ENCODE results near the gene CCR6.
"Not testable (repeated sequence)": the region's sequence is repeated elsewhere in the genome, so short reads cannot be mapped to it uniquely, and the experiment has no call there.

CCR6 gene

DNA sequence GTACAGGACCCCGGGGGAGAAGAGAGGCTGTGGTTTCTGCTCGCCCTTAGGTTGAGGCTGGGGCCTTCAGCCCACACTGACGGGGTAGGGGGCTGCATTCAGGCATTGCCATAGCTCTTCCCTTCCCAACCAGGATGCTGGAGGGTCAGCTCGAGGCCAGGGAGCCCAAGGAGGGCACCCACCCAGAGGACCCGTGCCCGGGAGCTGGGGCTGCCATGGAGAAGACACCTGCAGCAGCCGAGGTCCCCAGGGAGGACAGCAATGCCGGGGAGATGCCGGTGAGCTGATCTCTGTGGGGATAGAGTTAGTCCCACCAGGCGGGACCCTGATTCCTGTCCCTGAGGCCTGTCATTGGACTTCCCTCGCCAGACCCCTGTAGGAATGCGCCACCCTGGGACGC, 49.1 kb downstream of the CCR6 start:
- DNase-seq (ENCODE audit: low read depth): not testable (repeated sequence)

DNA sequence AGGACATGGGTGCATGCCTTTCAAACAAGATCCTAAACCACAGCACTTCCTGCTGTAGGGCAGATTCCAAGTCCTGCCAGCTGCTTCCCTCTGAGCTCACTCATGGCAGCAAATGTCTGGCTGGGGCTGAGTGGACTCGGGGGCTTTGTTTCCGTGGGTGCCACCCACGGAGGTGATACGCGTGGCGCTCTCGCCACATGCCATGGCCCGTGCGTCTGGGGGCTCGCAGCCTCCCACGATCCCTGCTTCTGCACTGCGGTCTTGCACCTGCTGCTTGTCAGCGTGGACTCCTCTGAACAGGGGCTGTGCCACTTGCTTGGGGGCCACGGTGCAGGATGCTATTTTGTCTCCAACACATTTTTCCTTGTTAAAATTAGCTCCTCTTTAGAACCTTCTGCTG, 54.4 kb downstream of the CCR6 start:
- DNase-seq (ENCODE audit: low read depth): not testable (repeated sequence)

DNA sequence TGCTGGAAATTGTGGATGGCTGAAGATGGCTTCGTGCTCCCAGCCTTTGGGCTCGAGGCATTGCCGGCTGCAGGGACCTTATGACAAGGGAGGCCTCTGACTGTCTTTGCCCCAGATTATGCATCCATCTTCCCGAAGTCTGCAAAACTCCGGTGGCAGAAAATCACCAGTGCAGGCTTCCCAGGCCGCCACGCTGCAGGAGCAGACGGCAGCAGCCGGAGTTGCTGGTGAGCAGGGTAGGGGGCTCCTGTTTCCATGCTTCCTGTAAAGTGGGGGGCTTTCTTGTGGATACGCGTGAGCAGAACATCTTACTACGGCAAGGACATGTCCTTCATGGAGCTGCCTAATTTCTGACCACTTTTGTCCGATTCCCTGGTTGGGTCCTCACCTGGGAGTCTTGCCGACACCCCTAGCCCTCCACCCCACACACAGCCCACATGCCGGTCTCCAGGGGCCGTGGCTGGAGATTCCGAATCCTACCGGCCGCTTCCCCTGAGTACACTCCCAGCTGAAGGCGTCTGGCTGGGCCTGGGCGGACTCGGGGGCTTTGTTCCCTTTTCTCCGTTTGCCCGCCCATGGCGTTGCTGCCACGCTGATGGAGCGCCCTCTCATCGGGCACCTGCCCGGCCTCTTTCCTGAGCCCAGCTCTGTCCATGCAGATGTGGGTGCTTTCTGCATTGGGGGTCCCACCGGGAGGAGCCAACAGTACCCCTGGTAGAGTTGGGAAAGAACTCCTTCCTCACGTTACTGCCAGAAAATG, 56.2 kb downstream of the CCR6 start:
- DNase-seq (ENCODE audit: low read depth): not testable (repeated sequence)

- DNase-seq (ENCODE audit: low read depth): not testable (repeated sequence)
Measured at GRCh38 chr6:167180086-167180485, 57.2 kb downstream of the CCR6 start.

DNA sequence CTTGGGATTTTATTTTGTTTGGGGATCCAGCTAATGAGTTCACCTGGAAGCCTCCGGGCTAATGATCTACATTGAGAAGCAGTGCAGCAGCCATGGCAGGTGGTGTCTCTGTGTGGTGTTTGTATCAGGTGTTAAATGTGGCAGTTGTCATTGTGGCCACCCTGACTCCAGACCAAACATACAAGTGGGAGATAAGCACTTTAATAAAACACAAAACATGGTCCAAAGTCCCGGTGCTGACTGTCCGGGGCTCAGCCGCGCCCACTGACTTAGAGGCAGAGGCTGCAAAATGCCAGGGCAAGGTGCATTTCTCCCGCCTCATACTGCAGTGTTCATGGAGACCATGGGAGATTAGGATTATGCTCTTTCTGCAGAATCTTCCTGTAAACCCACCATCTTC, 58.5 kb downstream of the CCR6 start:
- not testable (repeated sequence) for DNase-seq (ENCODE audit: low read depth)

DNA sequence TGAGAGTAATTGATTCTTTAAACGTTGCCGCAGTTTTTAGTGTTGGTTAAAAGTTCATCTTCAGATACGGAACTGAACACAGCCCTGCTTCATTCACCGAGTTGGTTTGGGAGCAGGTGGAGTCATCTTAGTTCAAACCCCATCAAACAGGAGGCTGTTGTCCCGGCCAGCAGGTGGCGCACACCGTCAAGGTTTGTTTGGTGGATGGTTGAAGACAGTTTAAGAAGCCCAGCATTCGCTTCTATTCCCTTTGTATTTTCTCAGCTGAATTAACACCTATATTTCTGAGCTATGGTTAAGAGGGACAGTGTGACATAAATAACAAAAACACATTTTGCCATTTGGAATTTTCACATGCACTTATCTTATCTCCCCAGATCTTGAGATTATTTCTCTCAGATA, 60.0 kb downstream of the CCR6 start:
- DNase-seq (ENCODE audit: low read depth): not testable (repeated sequence)

DNA sequence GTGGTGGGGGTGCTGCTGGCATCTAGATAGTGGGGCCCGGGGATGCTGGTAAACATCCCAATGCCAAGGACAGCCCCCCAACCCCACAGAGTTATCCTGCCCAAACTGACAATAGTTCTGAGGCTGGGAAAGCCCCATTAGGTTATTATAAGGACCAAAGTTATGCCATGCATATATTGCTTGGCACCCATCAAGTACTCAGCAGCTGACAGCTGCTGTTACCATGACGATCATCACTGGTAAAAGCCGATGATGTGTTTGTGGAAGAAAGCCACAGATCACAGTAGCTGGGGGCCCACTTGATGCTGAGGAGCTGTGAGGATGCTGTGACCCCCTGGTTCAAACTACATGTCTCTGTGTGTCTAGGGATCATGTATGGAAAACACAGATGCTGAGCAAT, 62.2 kb downstream of the CCR6 start:
- DNase-seq (ENCODE audit: low read depth): not testable (repeated sequence)

DNA sequence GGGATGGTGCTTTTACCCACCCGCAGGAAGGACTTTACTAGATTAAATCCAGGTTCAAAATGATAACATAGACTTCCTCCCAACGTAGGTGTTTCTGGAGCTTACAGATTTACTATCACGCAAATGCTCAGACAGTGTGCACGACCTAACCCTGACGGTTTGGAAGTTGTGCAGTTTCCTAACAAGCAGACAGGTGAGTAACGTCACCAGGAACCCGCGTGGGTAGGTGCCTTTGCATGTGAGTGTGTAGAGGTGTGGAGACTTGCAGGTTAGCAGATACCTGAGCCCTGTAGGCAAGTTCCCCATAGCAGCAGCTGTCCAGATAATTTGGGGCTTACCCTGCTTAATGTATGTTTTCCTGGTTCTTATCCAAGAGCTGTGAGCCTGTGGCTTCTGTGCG, 64.4 kb downstream of the CCR6 start:
- DNase-seq (ENCODE audit: low read depth): not testable (repeated sequence)

Data from stimulated activated CD8-positive, alpha-beta memory T cell treated with anti-CD3 and anti-CD28 coated beads, Interleukin-15, amount 100 ng/mL, for 1 hour (primary cell).